ENCODE measurements around the gene TRIP13. TPM values are rescaled to one million over a fixed set of nuclear protein-coding genes. Genes with fewer than 3 reads are reported as not detected.

The TRIP13 gene
- total and polyA plus RNA-seq, 2 of the 13 experiments (the other 11 are each of a cell fraction or from before 2014, with no cell fraction given) = 13.5 to 33.0 TPM

DNA sequence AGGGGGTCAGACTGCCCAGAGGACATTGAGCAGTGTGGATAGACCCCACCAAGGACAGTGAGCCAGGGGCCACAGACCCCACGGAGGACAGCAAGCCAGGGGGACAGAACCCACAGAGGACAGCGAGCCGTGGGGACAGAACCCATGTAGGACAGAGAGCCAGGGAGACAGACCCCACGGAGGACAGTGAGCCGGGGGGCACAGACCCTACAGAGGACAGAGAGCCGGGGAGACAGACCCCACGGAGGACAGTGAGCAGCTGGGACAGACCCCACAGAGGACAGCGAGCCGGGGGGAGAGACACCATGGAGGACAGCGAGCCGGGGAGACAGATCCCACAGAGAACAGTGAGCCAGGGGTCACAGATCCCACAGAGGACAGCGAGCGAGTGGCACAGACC is 38.5 kb upstream of the TRIP13 start:
- BruUV-seq (replicated peaks) = no TSS peak
- ATAC-seq (no peak), FAIRE-seq (no peak), DNase-seq (ENCODE audit: low spot score) (no peak)
- TF ChIP-seq, protein P1, sequence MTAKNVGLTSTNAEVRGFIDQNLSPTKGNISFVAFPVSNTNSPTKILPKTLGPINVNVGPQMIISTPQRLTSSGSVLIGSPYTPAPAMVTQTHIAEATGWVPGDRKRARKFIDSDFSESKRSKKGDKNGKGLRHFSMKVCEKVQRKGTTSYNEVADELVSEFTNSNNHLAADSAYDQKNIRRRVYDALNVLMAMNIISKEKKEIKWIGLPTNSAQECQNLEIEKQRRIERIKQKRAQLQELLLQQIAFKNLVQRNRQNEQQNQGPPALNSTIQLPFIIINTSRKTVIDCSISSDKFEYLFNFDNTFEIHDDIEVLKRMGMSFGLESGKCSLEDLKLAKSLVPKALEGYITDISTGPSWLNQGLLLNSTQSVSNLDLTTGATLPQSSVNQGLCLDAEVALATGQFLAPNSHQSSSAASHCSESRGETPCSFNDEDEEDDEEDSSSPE (CRISPR knock-in tag; IDR thresholded peaks at IDR 0.05) = no peak
- TF ChIP-seq, protein P2, sequence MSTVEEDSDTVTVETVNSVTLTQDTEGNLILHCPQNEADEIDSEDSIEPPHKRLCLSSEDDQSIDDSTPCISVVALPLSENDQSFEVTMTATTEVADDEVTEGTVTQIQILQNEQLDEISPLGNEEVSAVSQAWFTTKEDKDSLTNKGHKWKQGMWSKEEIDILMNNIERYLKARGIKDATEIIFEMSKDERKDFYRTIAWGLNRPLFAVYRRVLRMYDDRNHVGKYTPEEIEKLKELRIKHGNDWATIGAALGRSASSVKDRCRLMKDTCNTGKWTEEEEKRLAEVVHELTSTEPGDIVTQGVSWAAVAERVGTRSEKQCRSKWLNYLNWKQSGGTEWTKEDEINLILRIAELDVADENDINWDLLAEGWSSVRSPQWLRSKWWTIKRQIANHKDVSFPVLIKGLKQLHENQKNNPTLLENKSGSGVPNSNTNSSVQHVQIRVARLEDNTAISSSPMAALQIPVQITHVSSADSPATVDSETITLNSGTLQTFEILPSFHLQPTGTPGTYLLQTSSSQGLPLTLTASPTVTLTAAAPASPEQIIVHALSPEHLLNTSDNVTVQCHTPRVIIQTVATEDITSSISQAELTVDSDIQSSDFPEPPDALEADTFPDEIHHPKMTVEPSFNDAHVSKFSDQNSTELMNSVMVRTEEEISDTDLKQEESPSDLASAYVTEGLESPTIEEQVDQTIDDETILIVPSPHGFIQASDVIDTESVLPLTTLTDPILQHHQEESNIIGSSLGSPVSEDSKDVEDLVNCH (CRISPR knock-in tag; IDR thresholded peaks at IDR 0.05) = no peak
- no peak for TF ChIP-seq ZNF121 (CRISPR knock-in tag; IDR thresholded peaks at IDR 0.05)
- no peak for TF ChIP-seq ZNF12 (CRISPR knock-in tag; IDR thresholded peaks at IDR 0.05)
- TF ChIP-seq, protein P3, sequence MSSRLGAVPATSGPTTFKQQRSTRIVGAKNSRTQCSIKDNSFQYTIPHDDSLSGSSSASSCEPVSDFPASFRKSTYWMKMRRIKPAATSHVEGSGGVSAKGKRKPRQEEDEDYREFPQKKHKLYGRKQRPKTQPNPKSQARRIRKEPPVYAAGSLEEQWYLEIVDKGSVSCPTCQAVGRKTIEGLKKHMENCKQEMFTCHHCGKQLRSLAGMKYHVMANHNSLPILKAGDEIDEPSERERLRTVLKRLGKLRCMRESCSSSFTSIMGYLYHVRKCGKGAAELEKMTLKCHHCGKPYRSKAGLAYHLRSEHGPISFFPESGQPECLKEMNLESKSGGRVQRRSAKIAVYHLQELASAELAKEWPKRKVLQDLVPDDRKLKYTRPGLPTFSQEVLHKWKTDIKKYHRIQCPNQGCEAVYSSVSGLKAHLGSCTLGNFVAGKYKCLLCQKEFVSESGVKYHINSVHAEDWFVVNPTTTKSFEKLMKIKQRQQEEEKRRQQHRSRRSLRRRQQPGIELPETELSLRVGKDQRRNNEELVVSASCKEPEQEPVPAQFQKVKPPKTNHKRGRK (CRISPR knock-in tag; IDR thresholded peaks at IDR 0.05) = no peak
- TF ChIP-seq ZNF547 (CRISPR knock-in tag; IDR thresholded peaks at IDR 0.05) = no peak
- TF ChIP-seq WIZ (CRISPR knock-in tag; IDR thresholded peaks at IDR 0.05) = no peak
- TF ChIP-seq, protein P4, sequence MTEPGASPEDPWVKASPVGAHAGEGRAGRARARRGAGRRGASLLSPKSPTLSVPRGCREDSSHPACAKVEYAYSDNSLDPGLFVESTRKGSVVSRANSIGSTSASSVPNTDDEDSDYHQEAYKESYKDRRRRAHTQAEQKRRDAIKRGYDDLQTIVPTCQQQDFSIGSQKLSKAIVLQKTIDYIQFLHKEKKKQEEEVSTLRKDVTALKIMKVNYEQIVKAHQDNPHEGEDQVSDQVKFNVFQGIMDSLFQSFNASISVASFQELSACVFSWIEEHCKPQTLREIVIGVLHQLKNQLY (CRISPR knock-in tag; IDR thresholded peaks at IDR 0.05) = no peak
- TF ChIP-seq ZNF782 (CRISPR knock-in tag; IDR thresholded peaks at IDR 0.05; ENCODE audit: borderline replicate concordance) = no peak
- no peak for TF ChIP-seq TBX2 (CRISPR knock-in tag; IDR thresholded peaks at IDR 0.05; ENCODE audit: borderline replicate concordance)
- intact Hi-C loops (cut with micrococcal nuclease; ENCODE audit: unreplicated experiment) (loop anchor here (5.0 kb wide), 1 partner anchor 38 kb away; the partner anchor contains the start of genes BRD9 and TRIP13), in situ Hi-C loops (cut with HindIII; ENCODE audit: extremely low pct_ligation_motif_present, low pct_unique_long_range_greater_than_20kb) (no loop called here)
- no peaks in the 10 kb centered on the region for H3K79me2 ChIP-seq (ENCODE audit: insufficient read depth, low read length)
- H3K36me3 ChIP-seq (replicated peaks in 1 of 2; ENCODE audit: control insufficient read depth in 1 of 2, insufficient read depth in 2 of 2, low read length in 2 of 2) = no peaks in the 10 kb centered on the region
- peaks cover 2% of the 10 kb centered on the region; the same call in 1 of the 2 replicates for H4K20me1 ChIP-seq (ENCODE audit: insufficient read depth, low read length)
- H3K9ac ChIP-seq (ENCODE audit: insufficient read depth, low read depth, low read length) = no peak overlapping the region
- peaks cover 0 to 17% of the 10 kb centered on the region in 2 experiments; a peak in 3 of 5 replicates for H3K27me3 ChIP-seq (ENCODE audit: control insufficient read depth in 1 of 2, insufficient read depth in 2 of 2, low read length in 2 of 2)
- H3K4me1 ChIP-seq (ENCODE audit: insufficient read depth, low read length) = peaks cover 32% of the 10 kb centered on the region
- 72% methylated on average over 13 of the region's 13 CpGs for WGBS (ENCODE audit: low lambda C conversion rate)
- ChIA-PET POLR2A (no interaction called here), CTCF (ENCODE audit: low intra/inter-chr PET ratio, low total read pairs) (no interaction called here)
- no peak overlapping the region for H3K27ac ChIP-seq (ENCODE audit: extremely low read length, insufficient read depth, low read length)
- no peaks in the 10 kb centered on the region for H3K9me3 ChIP-seq (ENCODE audit: low read length)
- H3K4me2 ChIP-seq (ENCODE audit: low read depth, low read length) = no peak overlapping the region
- H3K4me3 ChIP-seq (replicated peaks in 1 of 3; ENCODE audit: insufficient read depth in 1 of 3, low read depth in 2 of 3, low read length in 3 of 3) = no peak overlapping the region
- H2AFZ ChIP-seq (ENCODE audit: low read length) = no peak overlapping the region

Measured in HepG2 (cell line).